ENCODE results near the gene HIPK1.

HIPK1 gene

DNA sequence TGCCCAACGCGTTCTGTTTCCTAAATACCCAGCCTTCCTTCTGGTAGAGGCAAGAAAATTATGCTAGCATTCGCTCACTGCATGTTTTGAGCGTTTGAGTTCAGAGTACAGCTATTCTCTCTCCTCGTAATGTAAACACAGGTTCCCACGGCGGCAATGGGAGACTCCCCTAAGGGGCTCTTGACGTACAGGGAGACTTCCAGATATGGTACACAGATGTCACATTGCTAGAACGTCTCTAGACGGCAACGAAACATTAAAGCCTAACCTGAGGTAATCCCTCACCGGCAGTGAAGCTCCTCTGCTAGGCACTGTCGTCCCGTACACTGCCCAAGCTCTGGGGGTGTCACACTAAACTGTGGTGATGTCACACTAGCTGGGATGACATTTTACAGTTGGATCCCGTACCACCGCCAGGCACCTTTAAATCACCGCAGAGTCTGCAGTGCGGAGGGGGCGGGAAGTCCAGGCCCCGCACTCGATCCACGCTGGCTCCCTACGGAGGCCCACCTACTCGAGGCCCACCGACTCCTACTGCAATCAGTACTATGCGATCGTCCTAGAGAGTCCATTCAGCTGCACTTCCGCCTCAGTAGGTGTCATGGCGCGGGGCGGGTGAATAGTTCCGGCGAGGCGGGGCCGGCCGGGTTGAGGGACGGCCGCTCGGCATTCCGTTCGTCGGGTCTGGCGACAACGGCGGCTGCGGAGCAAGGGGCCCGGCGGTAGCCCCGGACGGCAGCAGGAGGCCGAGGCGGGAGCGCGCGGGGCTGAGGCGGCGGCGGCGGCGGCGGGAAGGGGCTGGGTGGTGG lies at the start of gene HIPK1:
TSS of gene HIPK1 (plus strand) at position 384 of the 809 bp plus-strand sequence.
- DNase-seq (ENCODE audit: low spot score): peak; percentile 45

DNA sequence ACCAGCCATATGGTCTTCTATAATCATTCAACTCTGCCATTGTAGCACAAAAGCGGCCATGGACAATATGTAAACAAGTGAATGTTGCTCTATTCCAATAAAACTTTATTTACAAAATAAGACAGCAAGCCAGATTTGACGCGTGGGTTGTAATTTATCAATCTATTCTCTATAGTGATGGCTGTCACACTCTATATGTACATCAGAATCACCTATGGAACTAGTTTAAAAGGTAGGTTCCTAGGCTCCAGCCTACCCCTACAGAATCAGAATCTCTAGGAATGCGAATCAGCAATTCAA lies 49.4 kb upstream of the HIPK1 start:
- DNase-seq (ENCODE audit: low spot score): no peak

DNA sequence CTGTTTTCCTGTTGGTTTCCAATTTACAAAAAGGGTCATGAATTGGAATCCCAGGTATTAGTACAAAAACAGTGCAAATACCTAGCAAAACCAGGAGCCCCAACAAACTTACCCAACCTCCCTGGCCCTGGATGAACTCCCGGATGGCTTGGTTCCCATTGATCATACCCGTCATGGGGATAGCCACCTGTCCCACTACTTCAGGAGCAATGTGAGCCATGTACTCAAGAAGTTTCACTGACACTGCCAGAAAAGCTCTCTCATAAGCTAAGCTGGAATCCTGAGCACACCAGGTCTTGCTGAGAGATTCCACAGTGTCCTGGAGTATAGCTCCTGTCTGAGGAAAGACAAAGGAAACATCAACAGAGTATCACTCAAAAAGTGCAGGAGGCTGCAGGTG lies 47.5 kb upstream of the HIPK1 start:
- DNase-seq (ENCODE audit: low spot score): no peak

DNA sequence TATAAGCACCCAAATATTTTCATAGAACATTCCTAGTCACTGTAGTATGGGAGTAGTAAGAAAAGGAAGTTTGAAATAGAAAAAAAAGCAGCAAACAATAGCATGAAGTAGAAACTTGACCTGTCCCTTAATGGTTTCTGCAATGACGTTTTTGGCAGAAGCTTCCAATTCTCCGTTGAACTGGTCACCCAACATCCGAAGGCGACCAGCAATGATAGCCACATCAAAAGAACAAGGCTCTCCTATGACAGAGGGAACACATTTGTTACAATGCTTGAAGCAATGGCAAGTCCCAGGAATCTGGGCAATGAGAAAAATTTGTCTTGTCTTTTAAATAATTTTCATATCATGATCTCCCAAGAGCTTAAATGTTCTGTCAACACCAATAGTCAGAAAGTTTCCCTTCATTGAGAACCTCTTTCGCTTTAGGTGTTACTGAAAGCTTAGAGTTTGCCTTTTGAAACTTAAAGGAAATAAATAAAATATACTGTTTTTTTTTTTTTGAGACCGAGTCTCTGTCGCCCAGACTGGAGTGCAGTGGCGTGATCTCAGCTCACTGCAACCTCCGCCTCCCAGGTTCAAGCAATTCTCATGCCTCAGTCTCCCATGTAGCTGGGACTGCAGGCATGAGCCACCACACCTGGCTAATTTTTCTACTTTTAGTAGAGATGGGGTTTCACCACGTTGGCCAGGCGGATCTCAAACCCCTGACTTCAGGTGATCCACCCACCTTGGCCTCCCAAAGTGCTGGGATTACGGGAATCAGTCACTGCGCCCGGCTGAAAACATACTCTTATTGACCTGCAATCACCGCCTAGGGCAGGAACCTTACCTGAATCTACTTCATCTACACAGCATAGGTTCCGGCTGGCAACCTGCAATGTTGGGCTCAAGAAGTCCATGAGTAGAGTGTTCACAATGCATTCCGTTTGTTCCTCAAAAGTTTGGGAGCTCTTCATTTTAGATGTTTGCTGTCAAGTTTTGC lies 42.4 kb upstream of the HIPK1 start:
- no peak for DNase-seq (ENCODE audit: low spot score)

DNA sequence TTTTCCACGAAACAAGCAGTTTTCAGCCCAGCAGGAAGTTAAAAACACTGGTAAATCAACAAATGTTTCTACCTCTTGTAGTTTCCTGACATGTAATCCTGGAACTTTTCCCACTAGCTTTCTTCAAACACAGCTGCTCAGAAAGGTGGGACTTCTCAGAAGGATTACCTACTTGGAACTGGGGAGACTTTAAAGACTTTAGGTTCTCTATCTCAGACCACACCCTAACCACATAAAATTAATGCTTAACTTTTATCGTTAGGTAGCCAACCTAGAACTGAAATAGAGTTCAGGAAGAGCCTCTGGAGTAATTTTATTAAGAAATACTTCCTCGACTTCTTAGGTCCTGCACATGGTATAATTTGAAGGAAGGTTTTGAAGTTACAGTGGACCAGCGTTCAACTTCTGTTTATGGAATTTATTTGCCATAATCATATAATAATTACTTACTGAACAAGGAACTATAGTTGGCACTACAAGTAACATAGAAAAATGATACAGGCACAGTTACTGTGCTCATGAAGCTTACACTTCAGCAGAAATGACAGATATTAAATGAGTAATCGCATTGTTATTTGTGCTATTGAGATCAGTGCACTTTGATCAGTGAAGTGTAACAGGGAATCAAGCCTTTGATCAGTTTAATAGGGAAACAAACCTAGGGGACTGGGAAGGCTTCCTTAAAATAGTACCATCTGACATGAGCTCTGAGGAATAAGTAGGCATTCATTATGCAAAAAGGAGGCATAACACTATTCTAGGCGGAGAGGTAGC lies 41.5 kb upstream of the HIPK1 start, which contains the start of gene BCL2L15:
TSS of gene BCL2L15 (minus strand) at position 180 of the 774 bp plus-strand sequence. CDS start 206 bp downstream, outside the sequence.
- DNase-seq (ENCODE audit: low spot score): no peak

DNA sequence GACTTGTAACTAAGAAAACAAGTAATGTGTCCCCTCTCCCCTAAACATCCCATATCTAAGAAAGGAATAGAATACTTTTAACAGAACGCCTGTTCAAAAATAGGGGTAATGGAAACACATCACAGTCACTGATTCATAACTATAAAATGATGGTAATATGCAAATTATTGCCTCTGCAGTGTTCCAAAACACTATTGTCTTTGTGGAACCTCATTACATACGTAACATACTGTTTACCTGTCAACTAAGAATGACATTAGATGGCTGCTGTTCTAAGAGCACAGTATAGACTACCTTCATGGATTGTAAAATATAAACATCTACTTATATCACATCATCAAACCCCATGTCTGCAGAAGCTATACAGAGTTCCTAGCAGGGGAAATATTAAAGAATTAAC lies 38.3 kb upstream of the HIPK1 start:
- DNase-seq (ENCODE audit: low spot score): no peak

DNA sequence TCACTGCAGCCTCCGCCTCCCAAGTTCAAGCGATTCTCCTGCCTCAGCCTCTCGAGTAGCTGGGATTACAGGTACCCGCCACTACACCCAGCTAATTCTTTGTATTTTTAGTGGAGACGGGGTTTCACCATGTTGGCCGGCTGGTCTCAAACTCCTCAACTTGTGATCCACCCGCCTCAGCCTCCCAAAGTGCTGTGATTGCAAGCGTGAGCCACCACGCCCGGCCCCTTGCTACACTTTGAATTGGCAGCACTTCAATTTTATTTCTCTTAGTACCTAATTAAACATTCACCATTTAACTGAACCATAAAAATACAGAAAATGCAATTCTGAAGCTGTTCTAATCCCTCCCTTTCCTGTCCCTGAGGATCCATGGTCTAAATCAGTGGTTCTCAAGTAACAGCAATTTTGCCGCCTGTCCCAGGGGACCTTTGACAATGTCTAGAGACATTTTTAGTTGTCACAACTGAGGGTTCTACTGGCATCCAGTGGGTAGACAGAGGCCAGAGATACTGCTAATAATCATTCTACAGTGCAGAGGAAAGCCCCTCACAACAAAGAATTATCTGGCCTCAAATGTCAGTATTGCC lies 37.4 kb upstream of the HIPK1 start:
- no peak for DNase-seq (ENCODE audit: low spot score)

DNA sequence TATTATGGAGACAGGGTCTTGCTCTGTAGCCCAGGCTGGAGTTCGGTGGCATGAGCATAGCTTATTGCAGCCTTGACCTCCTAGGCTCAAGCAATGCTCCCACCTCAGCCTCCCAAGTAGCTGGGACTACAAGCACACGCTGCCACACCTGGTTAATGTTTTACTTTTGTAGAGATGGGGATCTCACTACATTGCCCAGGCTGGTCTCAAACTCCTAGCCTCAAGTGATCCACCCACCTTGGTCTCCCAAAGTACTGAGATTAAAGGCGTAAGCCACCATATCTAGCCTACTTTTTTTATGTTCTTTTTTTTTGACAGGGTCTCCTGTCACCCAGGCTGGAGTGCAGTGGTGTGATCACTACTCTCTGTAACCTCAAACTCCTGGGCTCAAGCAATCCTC lies 35.9 kb upstream of the HIPK1 start:
- DNase-seq (ENCODE audit: low spot score): no peak

DNA sequence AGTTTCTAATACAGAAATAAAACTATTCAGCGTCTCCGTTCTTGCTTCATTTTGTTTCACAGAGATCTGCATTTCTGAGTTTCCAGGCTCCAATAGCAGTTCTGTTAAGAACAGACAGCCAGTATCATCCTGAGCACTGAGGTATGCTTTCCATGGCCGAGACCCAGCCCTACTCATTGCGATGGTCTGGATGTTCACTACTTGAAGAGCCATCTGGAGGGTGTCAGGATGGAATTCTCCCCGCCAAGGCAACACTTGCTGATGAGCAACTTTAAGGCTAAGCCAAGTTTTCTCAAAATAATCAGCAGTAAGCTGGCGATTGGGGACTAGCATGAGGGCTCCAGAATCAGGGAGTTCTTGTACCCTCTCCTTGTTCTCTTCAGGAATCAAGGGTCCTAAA lies 34.0 kb upstream of the HIPK1 start:
- DNase-seq (ENCODE audit: low spot score): no peak

DNA sequence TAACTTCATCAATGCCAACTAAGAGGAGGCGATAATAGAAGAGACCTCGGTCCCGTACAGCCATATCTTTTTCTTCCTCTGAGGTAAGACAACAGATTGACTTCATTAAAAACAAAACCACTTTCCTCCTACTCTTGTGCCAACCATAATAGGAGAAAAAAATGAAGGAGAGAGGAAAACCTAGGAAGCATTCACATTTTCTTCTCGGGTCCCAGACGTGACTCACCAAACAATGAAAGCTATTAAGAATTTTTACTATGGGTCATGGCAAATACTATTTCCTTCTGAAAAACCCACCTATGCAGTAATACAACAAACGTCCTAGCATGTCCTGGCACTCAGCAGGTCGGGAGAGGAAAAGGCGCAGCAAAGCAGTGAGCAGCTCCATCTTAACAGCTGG lies 33.2 kb upstream of the HIPK1 start:
- DNase-seq (ENCODE audit: low spot score): no peak

DNA sequence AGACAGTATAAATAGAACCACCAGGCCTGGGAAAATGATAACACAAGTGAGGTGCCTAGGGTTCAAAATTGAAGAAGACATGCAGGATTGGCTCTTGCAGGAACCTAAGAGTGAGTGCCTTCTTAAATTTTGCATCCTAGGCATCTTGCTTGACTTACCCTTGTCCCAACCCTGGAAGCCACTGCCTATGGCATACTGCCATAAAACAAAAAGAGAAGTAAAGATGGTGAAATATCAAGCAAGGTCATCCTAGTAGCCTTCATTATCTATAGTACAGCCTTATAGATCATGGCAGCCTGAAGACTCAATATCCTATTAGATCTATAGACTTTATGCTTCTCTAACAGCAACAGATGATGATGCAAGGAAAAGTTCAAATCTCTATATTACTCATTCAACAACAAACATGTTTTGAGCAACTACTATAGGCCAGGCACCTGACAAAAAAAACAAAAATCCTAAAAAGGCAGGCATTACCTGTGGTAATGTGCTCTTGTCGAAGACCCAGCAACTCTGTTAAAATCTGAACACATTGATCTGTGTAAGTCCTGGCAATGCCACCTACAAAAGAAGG lies 30.8 kb upstream of the HIPK1 start:
- DNase-seq (ENCODE audit: low spot score): no peak

DNA sequence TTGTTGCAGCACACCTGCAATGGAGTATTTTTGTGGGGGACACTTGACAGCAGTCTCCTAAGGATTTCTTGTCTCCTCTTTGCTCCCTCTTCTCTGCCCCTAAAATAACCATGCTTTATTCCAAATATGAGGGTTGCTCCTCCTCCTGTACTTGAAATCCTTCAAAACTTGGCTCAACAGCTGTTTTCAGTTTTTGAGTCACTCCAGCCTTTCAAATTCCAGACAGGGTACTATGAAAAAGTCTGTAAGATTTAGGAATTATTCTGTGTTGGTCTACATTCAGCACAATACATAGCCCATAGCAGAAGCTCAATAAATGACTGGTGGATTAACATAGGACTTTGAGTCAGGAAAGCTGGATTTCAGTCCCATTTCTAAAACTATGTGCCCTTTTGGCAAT lies 30.0 kb upstream of the HIPK1 start:
- no peak for DNase-seq (ENCODE audit: low spot score)

DNA sequence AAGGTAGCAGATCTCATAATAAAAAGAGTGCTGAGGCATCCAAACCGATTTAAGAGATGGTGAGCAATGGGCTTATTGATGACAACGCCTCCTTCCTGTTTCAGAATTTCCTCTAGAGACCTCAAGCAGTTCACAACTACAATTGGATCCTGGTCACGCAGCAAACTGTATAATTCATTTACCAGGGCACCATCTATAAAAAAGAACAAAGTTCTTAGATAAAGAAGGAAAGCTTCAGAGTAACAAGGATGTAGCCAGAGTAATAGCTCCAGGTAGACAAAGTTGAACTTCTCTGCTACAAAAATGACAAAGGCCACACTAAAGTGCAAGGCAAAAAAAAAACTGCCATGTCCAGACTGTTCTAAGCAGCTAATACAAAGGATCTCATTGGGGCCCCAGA lies 27.9 kb upstream of the HIPK1 start:
- DNase-seq (ENCODE audit: low spot score): no peak

DNA sequence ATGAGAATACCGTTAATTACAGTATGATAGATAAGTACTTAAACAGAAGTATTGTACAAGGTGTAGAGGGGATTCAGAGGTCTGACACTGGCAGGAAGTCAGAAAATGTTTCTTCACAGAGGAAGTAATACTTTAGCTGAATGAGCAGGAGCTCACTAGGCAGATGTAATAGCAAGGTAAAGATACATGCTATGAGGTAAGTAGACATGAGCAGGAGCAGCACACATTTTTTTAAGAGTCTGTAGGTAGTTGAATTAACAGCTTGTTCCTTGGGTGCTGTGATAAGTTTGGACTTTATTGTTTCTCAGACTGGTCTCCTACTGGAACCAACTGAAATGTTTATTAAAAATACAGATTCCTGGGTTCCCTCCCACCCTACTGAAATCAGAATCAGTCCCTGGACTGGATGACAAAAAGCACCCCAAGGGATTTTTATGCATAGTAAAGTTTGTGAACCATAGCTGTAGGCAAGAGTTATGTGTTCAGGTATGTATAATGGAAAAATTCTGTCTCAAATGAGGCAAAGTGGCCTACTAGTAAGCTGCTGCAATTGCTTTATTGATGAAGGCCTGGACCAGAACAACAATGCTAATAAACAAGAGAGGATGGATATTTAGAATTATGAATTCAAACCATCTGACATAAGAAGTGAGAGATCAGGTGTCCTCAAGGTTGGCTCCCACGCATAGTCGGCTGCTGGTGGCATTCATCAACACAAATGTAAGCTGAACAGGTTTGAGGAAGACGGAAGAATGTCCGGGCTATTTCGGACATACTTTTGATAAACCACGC lies 25.4 kb upstream of the HIPK1 start:
- DNase-seq (ENCODE audit: low spot score): no peak

DNA sequence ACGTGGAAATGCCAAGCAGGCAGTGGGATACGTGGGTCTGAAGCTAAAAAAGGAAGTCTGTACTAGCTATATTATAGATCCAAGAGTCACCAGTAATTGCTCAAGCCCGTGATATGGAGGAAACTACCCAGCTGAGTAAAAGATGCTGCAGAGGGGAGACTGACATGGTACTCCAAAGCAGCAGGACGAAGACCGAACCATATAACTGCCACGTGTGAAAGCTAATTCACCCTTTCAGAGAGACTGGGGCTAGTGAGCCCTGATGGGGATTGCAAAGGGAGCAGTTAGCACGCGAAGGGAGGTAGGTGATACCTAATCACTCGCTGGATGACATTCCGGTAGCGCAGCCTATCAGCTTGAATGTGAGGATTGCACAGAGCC lies 24.8 kb upstream of the HIPK1 start:
- no peak for DNase-seq (ENCODE audit: low spot score)

DNA sequence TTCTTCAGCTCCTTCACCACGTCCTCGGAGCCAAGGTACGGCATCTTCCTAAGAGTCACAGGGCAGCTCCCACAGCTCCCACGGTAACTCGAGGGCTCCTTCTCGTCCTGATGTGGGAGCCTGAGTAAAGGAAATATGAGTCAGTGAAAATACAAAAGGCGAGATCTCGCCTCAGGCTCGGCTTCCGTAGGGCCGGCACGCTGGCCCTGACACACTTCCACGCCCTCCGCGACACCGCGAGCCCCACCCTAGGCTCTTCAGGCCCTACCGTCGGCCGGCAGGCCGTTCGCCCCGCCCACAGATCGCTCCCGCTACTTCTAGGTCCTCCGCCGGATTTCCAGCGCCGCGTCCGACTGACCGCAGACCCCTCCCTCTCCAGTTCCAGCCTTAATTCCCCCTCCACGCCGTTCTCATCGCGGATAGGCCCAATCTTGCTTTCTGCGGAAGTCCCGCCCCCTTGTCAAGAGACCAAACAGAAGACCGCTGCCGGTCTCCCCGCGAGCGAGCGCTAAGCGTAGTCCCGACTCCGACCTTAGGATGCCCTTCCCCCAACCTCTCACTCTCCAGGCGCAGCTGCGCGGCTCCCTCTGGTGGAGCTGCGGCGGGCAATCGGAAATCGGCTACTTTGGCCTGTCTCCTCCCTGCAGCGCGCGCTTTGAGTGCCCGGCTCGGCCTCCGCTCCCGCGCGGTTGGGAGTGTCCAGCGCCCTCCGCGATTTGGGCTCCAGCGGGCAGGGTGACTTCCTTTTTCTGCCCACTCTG lies 24.3 kb upstream of the HIPK1 start, which contains the start of the genes AP4B1 and DCLRE1B:
TSS of gene AP4B1 (minus strand) at position 126 of the 761 bp plus-strand sequence. CDS start at position 44, 82 bp downstream.
TSS of gene DCLRE1B (plus strand) at position 653 of the 761 bp plus-strand sequence. CDS start 261 bp downstream, outside the sequence.
- peak; percentile 92 for DNase-seq (ENCODE audit: low spot score)

DNA sequence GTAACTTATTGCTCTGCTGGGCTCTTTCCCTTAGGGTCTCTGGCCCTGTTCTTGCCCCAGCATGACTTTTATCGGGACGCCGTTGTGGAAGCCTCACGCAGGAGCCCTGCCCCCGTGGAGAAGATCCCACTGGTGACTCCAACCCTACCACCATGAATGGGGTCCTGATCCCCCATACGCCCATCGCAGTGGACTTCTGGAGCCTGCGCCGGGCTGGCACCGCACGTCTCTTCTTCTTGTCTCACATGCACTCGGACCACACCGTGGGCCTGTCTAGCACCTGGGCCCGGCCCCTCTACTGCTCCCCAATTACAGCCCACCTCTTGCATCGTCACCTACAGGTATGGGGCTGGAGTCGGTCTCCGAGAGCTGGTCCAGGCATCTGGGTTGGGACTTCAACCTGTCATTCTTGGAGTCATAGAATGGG lies 23.7 kb upstream of the HIPK1 start:
- no peak for DNase-seq (ENCODE audit: low spot score)

DNA sequence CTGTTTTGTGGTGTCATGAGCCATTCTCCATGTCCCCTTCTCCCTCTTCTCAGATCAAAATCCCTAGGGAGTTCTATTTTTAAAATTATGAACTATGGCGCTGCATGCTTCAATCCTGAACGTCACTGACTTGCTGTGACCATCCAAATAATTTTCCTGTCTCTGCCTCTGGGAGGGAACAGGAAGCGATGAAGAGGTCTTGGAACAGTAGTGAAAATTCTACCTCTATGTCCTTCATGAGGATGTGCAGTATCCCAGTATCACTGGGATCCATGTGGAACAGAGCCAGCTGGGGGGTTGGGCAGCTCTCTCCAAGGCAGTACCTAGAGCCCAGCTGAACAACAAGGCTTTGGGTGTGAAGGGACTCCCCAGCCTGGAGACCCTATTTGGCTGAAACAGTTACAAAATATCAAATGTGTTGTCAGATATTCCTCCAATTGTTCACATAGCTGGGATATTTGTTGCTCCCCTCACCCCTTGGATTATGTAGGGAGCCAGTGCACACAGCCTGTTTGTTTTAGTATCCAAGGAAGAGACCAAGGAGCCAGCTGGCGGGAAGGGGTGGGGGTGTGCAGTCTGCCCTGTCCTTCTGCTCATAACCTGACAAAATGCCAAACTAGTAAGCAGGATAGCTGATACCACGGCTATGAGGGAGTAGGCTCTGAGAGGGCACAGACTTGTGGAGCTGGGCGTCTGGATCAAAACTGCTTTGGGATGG lies 16.4 kb upstream of the HIPK1 start:
- no peak for DNase-seq (ENCODE audit: low spot score)

DNA sequence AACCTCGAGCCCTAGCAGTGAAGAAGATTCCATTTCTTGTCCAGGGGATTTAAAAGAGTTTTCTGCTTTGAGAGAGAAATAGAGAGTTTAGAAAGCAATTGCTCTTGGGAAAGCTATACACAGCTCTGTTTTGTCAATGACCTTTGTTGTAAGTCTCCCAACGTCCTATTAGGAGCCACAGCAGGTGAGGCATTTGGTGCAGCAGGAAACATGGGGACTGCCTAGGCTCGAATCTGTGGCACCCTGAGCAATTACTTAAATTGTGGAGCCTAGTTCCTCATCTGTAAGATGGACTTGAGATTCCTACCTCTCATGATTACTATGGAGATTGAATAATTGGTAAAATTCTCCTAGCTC lies 15.8 kb upstream of the HIPK1 start:
- DNase-seq (ENCODE audit: low spot score): no peak

Measured in COLO829 (cell line).